Adipocyte (in vitro differentiated cells): ENCODE measurements around the gene OR52M1.

ENCODE experiments used
- DNase-seq: peaks from one replicate; pipeline ENCODE4 v3.0.0-alpha.2; 2015; ENCODE audit warnings: low read depth
- H3K27me3 ChIP-seq: replicated peaks from 2 replicates; pipeline ENCODE4 v1.7.0; 2013; ENCODE audit warnings: mild to moderate bottlenecking, low read length, moderate library complexity; ENCODE audit not compliant: control insufficient read depth, insufficient read depth
- H3K36me3 ChIP-seq: 2 replicates; pipeline ENCODE4 v1.7.0; 2013; ENCODE audit warnings: low read length, mild to moderate bottlenecking, moderate library complexity; ENCODE audit not compliant: control insufficient read depth, insufficient read depth, severe bottlenecking
- H3K4me1 ChIP-seq: 2 replicates; pipeline ENCODE4 v1.7.0; 2013; ENCODE audit warnings: mild to moderate bottlenecking, low read length, moderate library complexity; ENCODE audit not compliant: control insufficient read depth, insufficient read depth
- H3K4me3 ChIP-seq: 2 replicates; pipeline ENCODE4 v1.7.0; 2013; ENCODE audit warnings: mild to moderate bottlenecking, low read length, moderate library complexity
- H3K9ac ChIP-seq: 2 replicates; pipeline ENCODE4 v1.7.0; 2013; ENCODE audit warnings: mild to moderate bottlenecking, low read length, moderate library complexity
- H3K9me3 ChIP-seq: 2 replicates; pipeline ENCODE4 v1.7.0; 2013; ENCODE audit warnings: mild to moderate bottlenecking, low read length, moderate library complexity; ENCODE audit not compliant: control insufficient read depth

The OR52M1 gene

GRCh38 chr11:4576880-4577279 lies 31.9 kb downstream of the OR52M1 start:
- Histone ChIP-seq H3K9ac (no peak overlapping the region), H3K4me3 (no peak overlapping the region), H3K36me3 (no peaks in the 10 kb centered on the region), H3K9me3 (no peaks in the 10 kb centered on the region), H3K27me3 (peaks cover 24% of the 10 kb centered on the region), H3K4me1 (no peaks in the 10 kb centered on the region)
- no peak for DNase-seq

- H3K4me1 ChIP-seq, result no peaks in the 10 kb centered on the region
- no peaks in the 10 kb centered on the region for H3K9me3 ChIP-seq
- H3K4me3 ChIP-seq, result no peak overlapping the region
- H3K36me3 ChIP-seq, result no peaks in the 10 kb centered on the region
- no peak overlapping the region for H3K9ac ChIP-seq
- H3K27me3 ChIP-seq, result peaks cover 24% of the 10 kb centered on the region
- no peak for DNase-seq
Measured at GRCh38 chr11:4577761-4578160, 32.8 kb downstream of the OR52M1 start.

GRCh38 chr11:4578624-4579023 lies 33.6 kb downstream of the OR52M1 start:
- Histone ChIP-seq H3K9me3 (no peaks in the 10 kb centered on the region), H3K36me3 (no peaks in the 10 kb centered on the region), H3K27me3 (peaks cover 26% of the 10 kb centered on the region), H3K9ac (no peak overlapping the region), H3K4me3 (no peak overlapping the region), H3K4me1 (no peaks in the 10 kb centered on the region)
- no peak for DNase-seq

DNA sequence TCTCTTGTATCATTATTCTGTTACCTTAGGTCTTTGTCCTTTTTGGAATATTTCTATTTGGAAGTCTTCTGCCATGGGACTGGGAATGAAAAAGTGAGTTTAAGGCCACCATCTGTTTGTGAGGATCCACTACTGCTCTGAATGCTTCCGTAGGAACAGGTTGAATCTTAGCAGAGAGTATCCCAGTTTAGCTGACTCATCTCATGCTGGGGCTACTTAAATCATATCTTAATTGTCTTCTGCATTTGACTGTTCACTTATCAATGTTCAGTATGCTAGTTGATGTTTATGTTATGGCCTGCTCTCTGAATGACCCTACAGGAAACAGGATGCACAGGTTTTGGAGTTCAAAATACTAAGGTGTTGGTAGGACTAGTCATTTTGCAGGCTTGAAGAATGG lies 35.1 kb downstream of the OR52M1 start:
- DNase-seq, result no peak
- Histone ChIP-seq H3K27me3 (peaks cover 32% of the 10 kb centered on the region), H3K4me1 (no peaks in the 10 kb centered on the region), H3K4me3 (no peak overlapping the region), H3K9ac (no peak overlapping the region), H3K36me3 (no peaks in the 10 kb centered on the region), H3K9me3 (no peaks in the 10 kb centered on the region)

GRCh38 chr11:4581443-4581842 lies 36.5 kb downstream of the OR52M1 start, which contains the start of gene OR52I2:
Gene OR52I2, plus strand, starts transcription at chr11:4581743.
- H3K4me1 ChIP-seq, result no peaks in the 10 kb centered on the region
- no peak within 1 kb of the TSS for H3K9ac ChIP-seq
- no peaks in the 10 kb centered on the region for H3K9me3 ChIP-seq
- no peak within 1 kb of the TSS for H3K4me3 ChIP-seq
- peaks cover 24% of the 10 kb centered on the region for H3K27me3 ChIP-seq
- H3K36me3 ChIP-seq, result no peaks in the 10 kb centered on the region
- DNase-seq, result no peak

GRCh38 chr11:4589017-4589416 lies 44.0 kb downstream of the OR52M1 start:
- Histone ChIP-seq H3K9ac (no peak overlapping the region), H3K36me3 (no peaks in the 10 kb centered on the region), H3K4me1 (no peaks in the 10 kb centered on the region), H3K27me3 (peaks cover 2% of the 10 kb centered on the region), H3K9me3 (no peaks in the 10 kb centered on the region), H3K4me3 (no peak overlapping the region)
- no peak for DNase-seq

DNA sequence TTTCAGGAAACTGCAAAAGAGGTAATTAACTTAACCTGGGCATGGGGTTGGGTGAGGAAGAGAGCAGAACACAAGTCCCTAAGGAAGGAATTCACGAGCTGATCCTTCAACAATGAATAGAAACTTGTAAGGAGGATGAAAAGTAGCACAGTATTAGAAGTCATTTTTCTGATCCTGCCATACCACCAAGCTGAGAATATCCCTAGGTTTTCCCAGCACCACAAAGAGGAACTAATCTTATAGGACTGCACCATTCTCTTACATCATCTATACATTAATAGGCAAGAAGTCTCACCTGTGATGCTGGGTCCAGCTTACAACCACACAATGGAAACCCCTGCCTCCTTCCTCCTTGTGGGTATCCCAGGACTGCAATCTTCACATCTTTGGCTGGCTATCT lies 48.7 kb downstream of the OR52M1 start, which contains the start of gene OR52I1:
OR52I1 (plus strand) TSS at position 301 of the 400 bp plus-strand sequence; CDS start at position 301, 0 bp downstream.
- Histone ChIP-seq H3K4me1 (no peaks in the 10 kb centered on the region), H3K36me3 (peaks cover 3% of the 10 kb centered on the region), H3K27me3 (no peaks in the 10 kb centered on the region), H3K9ac (no peak within 1 kb of the TSS), H3K4me3 (no peak within 1 kb of the TSS), H3K9me3 (no peaks in the 10 kb centered on the region)
- DNase-seq, result no peak
